ENCODE measurements around the gene RIOX2. TPM values are rescaled to one million over a fixed set of nuclear protein-coding genes. Genes with fewer than 3 reads are reported as not detected.

The RIOX2 gene
- total and polyA plus RNA-seq, 2 experiments from 2014 or later: 8.6 to 11.2 TPM

- peaks cover 13% of the 10 kb centered on the region for H3K36me3 ChIP-seq
- no peak overlapping the region for H3K27ac ChIP-seq
- H3K4me3 ChIP-seq: no peak overlapping the region
- no peaks in the 10 kb centered on the region for H3K9me3 ChIP-seq (ENCODE audit: low read depth)
- TF ChIP-seq CTCF (IDR thresholded peaks at IDR 0.05; ENCODE audit: low read depth, low read length): no peak
- DNase-seq (ENCODE audit: low read depth in 1 of 2, low spot score in 1 of 2): peak in 1 of 2 donors; percentile 29
- H3K4me1 ChIP-seq (ENCODE audit: low read depth): no peaks in the 10 kb centered on the region
- no peaks in the 10 kb centered on the region for H3K27me3 ChIP-seq
These were observed 70.7 kb downstream of the RIOX2 start for GRCh38 chr3:97901313-97902248.

DNA sequence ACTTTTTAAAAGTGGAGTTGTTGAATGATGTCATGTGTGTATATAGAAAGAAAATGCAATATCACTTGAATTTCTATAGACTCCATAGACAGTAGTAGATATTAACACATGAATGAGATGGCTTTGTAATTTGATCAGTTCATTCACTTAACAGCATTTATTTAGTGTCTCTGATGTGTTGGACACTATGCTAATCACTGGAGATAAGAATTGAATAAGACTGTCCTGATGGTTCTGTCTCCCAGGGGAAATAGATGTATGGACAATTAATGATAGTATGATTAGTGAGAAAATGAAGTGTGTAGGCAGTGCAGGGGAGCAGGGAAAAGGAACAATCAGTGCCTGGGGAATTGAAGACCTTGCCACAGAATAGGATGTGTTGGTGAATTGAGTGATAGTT lies 72.9 kb downstream of the RIOX2 start:
- TF ChIP-seq CTCF (IDR thresholded peaks at IDR 0.05; ENCODE audit: low read depth, low read length): no peak
- Histone ChIP-seq H3K9me3 (ENCODE audit: low read depth) (no peaks in the 10 kb centered on the region), H3K36me3 (peaks cover 13% of the 10 kb centered on the region), H3K4me1 (ENCODE audit: low read depth) (no peaks in the 10 kb centered on the region), H3K27ac (no peak overlapping the region), H3K27me3 (no peaks in the 10 kb centered on the region), H3K4me3 (no peak overlapping the region)
- DNase-seq (ENCODE audit: low read depth in 1 of 2, low spot score in 1 of 2): no peak

DNA sequence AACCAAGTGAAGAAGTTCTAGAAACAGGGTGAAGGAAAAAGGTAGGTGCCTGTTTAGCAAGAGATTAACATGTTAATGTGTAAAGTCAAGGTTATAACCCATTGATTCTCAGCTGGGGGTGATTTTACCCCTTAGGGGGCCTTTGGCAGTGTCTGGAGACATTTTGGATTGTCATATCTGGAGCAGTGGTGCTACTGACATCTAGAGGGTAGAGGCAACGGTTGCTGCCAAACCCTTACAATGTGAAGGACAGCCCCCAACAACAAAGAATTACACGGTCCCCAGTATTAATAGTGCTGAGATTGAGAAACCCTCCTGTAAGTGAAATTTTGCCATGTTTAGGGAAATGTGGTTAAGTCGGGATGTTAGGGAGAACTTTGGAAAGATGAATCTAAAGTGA lies 75.7 kb downstream of the RIOX2 start:
- no peak for DNase-seq (ENCODE audit: low read depth in 1 of 2, low spot score in 1 of 2)
- H3K27me3 ChIP-seq: no peaks in the 10 kb centered on the region
- TF ChIP-seq CTCF (IDR thresholded peaks at IDR 0.05; ENCODE audit: low read depth, low read length): no peak
- H3K9me3 ChIP-seq (ENCODE audit: low read depth): no peaks in the 10 kb centered on the region
- peaks cover 9% of the 10 kb centered on the region for H3K36me3 ChIP-seq
- H3K27ac ChIP-seq: no peak overlapping the region
- H3K4me1 ChIP-seq (ENCODE audit: low read depth): no peaks in the 10 kb centered on the region
- no peak overlapping the region for H3K4me3 ChIP-seq

DNA sequence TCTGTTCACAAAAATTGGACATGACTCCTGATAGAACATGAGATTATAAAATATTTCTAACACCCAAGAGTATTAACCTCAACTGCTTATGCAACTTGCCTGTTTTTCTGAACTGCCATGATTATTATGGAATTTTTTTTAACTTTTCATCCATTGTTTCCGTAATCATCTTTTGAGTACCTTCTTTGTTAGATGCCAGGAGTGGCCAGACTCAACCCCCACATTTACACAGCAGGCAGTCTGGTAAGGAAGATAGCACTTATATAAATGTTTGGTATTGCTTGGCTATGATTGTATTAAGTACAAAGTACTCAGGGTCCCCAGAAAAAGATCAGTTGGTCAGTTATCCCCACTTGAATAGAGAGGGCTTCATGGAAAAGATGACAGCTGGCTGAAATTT lies 76.1 kb downstream of the RIOX2 start:
- Histone ChIP-seq H3K36me3 (peaks cover 8% of the 10 kb centered on the region), H3K4me1 (ENCODE audit: low read depth) (no peaks in the 10 kb centered on the region), H3K9me3 (ENCODE audit: low read depth) (no peaks in the 10 kb centered on the region), H3K4me3 (no peak overlapping the region), H3K27me3 (no peaks in the 10 kb centered on the region), H3K27ac (no peak overlapping the region)
- no peak for DNase-seq (ENCODE audit: low read depth in 1 of 2, low spot score in 1 of 2)
- no peak for TF ChIP-seq CTCF (IDR thresholded peaks at IDR 0.05; ENCODE audit: low read depth, low read length)

DNA sequence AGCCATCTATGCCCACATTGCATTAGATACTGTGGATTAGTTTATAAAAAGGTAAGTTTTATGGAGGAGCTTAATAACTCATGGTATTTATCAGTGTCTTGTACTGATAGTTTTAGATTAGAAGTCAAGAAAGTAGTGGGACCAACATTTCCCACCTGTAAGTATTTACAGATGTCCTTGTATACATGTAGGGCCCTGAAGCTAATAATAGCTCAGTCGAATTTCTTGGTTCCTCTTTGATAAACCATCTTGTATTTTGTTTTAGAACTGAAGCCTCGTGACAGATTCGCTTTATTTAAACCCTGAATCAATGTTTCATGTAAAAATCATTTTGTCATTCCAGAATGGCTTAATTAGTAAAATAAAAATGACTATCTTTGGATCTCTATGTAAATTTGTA lies 77.0 kb downstream of the RIOX2 start:
- TF ChIP-seq CTCF (IDR thresholded peaks at IDR 0.05; ENCODE audit: low read depth, low read length): no peak
- H3K36me3 ChIP-seq: no peaks in the 10 kb centered on the region
- no peak overlapping the region for H3K27ac ChIP-seq
- no peak overlapping the region for H3K4me3 ChIP-seq
- no peaks in the 10 kb centered on the region for H3K9me3 ChIP-seq (ENCODE audit: low read depth)
- no peaks in the 10 kb centered on the region for H3K4me1 ChIP-seq (ENCODE audit: low read depth)
- H3K27me3 ChIP-seq: no peaks in the 10 kb centered on the region
- DNase-seq (ENCODE audit: low read depth in 1 of 2, low spot score in 1 of 2): no peak

All from cardiac muscle cell (in vitro differentiated cells and primary cell).